WTC11 (cell line): ENCODE data around the gene LRRC72. TPM values are rescaled to one million over a fixed set of nuclear protein-coding genes. Genes with fewer than 3 reads are reported as not detected.

Experiments
- ATAC-seq: fragments of 200-7000 bp; cut with Tn5 transposase; 2 replicates; pipeline ENCODE4 v1.10.0; 2021; ENCODE audit warnings: mild to moderate bottlenecking, moderate library complexity
- CTCF ChIA-PET: fragments of 300-600 bp; sonication (Branson Sonifier 250); formaldehyde crosslinking; loops from one replicate; lab custom pipeline; 2021; ENCODE audit warnings: antibody characterized with exemption; lab: Charles Lee
- POLR2A ChIA-PET: fragments of 350-600 bp; sonication (Branson Sonifier 250); formaldehyde crosslinking; loops from one replicate; lab custom pipeline; 2021; ENCODE audit warnings: antibody characterized with exemption; lab: Charles Lee
- DNase-seq: peaks from one replicate; pipeline ENCODE4 v3.0.0; 2021; ENCODE audit warnings: low spot score
- H3K27ac Mint-ChIP-seq: 2 replicates; pipeline ENCODE4 v1.8.0; 2021; ENCODE audit warnings: mixed read lengths
- H3K27me3 Mint-ChIP-seq: 2 replicates; pipeline ENCODE4 v1.8.0; 2021; ENCODE audit warnings: low read depth, mild to moderate bottlenecking, moderate library complexity, mixed read lengths
- H3K36me3 Mint-ChIP-seq: 2 replicates; pipeline ENCODE4 v1.8.0; 2021; ENCODE audit warnings: mixed read lengths
- H3K4me1 Mint-ChIP-seq: 2 replicates; pipeline ENCODE4 v1.8.0; 2022; ENCODE audit warnings: mixed read lengths
- H3K4me3 Mint-ChIP-seq: 2 replicates; pipeline ENCODE4 v1.8.0; 2021; ENCODE audit warnings: mild to moderate bottlenecking, moderate library complexity, mixed read lengths
- H3K9me3 Mint-ChIP-seq: 2 replicates; pipeline ENCODE4 v1.8.0; 2021; ENCODE audit warnings: mixed read lengths
- AFF4 ChIP-seq: sonication (generic); formaldehyde crosslinking; IDR thresholded peaks from 2 replicates; pipeline ENCODE4 v1.8.1; 2023; ENCODE audit warnings: mild to moderate bottlenecking, missing genetic modification reagents, borderline replicate concordance
- ATF1 ChIP-seq: sonication (generic); formaldehyde crosslinking; IDR thresholded peaks from 2 replicates; pipeline ENCODE4 v1.8.1; 2023; ENCODE audit warnings: mild to moderate bottlenecking, moderate library complexity, missing genetic modification reagents
- ATF3 ChIP-seq: sonication (generic); formaldehyde crosslinking; conservative IDR thresholded peaks from 2 replicates; pipeline ENCODE4 v1.8.1; 2022; ENCODE audit warnings: mild to moderate bottlenecking, missing genetic modification reagents
- FOXK1 ChIP-seq: sonication (generic); formaldehyde crosslinking; IDR thresholded peaks from 2 replicates; pipeline ENCODE4 v1.8.0; 2022; ENCODE audit warnings: mild to moderate bottlenecking, moderate library complexity, missing genetic modification reagents
- FOXP1 ChIP-seq: sonication (generic); formaldehyde crosslinking; IDR thresholded peaks from 2 replicates; pipeline ENCODE4 v1.8.0; 2022; ENCODE audit warnings: missing genetic modification reagents, mild to moderate bottlenecking, moderate library complexity, borderline replicate concordance
- KAT7 ChIP-seq: sonication (generic); formaldehyde crosslinking; IDR thresholded peaks from 2 replicates; pipeline ENCODE4 v1.8.1; 2023; ENCODE audit warnings: missing genetic modification reagents, mild to moderate bottlenecking, borderline replicate concordance
- NFYB ChIP-seq: sonication (generic); formaldehyde crosslinking; conservative IDR thresholded peaks from 2 replicates; pipeline ENCODE4 v1.8.0; 2022; ENCODE audit warnings: low read depth, missing genetic modification reagents
- NR1H2 ChIP-seq: sonication (generic); formaldehyde crosslinking; IDR thresholded peaks from 2 replicates; pipeline ENCODE4 v1.9.0; 2021; ENCODE audit warnings: mild to moderate bottlenecking, moderate library complexity, missing genetic modification reagents
- RORB ChIP-seq: fragments of 250-450 bp; sonication (Bioruptor Pico); IDR thresholded peaks from 2 replicates; pipeline ENCODE4 v1.9.0; 2021; ENCODE audit warnings: mild to moderate bottlenecking
- SP1 ChIP-seq: sonication (generic); formaldehyde crosslinking; conservative IDR thresholded peaks from 2 replicates; pipeline ENCODE4 v1.8.1; 2022; ENCODE audit warnings: missing genetic modification reagents
- TCF7 ChIP-seq: sonication (generic); formaldehyde crosslinking; IDR thresholded peaks from 2 replicates; pipeline ENCODE4 v1.8.0; 2022; ENCODE audit warnings: mild to moderate bottlenecking, low read depth, missing genetic modification reagents, moderate library complexity
- TEAD4 ChIP-seq: sonication (generic); formaldehyde crosslinking; IDR thresholded peaks from 2 replicates; pipeline ENCODE4 v1.8.0; 2022; ENCODE audit warnings: mild to moderate bottlenecking, missing genetic modification reagents
- ZBTB43 ChIP-seq: sonication (generic); formaldehyde crosslinking; IDR thresholded peaks from 2 replicates; pipeline ENCODE4 v1.8.1; 2023; ENCODE audit warnings: mild to moderate bottlenecking, missing genetic modification reagents
- ZNF138 ChIP-seq: sonication (generic); formaldehyde crosslinking; conservative IDR thresholded peaks from 2 replicates; pipeline ENCODE4 v1.8.1; 2022; ENCODE audit warnings: mild to moderate bottlenecking, moderate library complexity, missing genetic modification reagents
- ZNF317 ChIP-seq: sonication (generic); formaldehyde crosslinking; IDR thresholded peaks from 2 replicates; pipeline ENCODE4 v1.8.1; 2023; ENCODE audit warnings: low read depth, mild to moderate bottlenecking, moderate library complexity, missing genetic modification reagents, borderline replicate concordance
- ZNF671 ChIP-seq: fragments of 250-450 bp; sonication (Bioruptor Pico); IDR thresholded peaks from 2 replicates; pipeline ENCODE4 v1.8.0; 2021; ENCODE audit warnings: mild to moderate bottlenecking
- total RNA-seq: library from RNA; stranded (reverse); gene quantifications from 3 replicates; pipeline ENCODE4 v1.2.3, GENCODE V29; 2021
- TF ChIP-seq, protein P1 (sequence below): sonication (generic); formaldehyde crosslinking; IDR thresholded peaks from 2 replicates; pipeline ENCODE4 v1.8.0; 2023; ENCODE audit warnings: missing genetic modification reagents, mild to moderate bottlenecking, borderline replicate concordance
- TF ChIP-seq, protein P2 (sequence below): sonication (generic); formaldehyde crosslinking; IDR thresholded peaks from 2 replicates; pipeline ENCODE4 v1.8.1; 2022; ENCODE audit warnings: missing genetic modification reagents, borderline replicate concordance
- TF ChIP-seq, protein P3 (sequence below): sonication (generic); formaldehyde crosslinking; IDR thresholded peaks from 2 replicates; pipeline ENCODE4 v1.8.1; 2023; ENCODE audit warnings: mild to moderate bottlenecking, missing genetic modification reagents, moderate library complexity

Gene LRRC72
- total RNA-seq, 1 experiment from 2014 or later = not detected

GRCh38 chr7:16543456-16543855, 16.8 kb downstream of the LRRC72 start:
- Mint-ChIP-seq H3K27me3 (no peaks in the 10 kb centered on the region), H3K9me3 (peaks cover 13% of the 10 kb centered on the region), H3K4me3 (no peak overlapping the region), H3K27ac (no peak overlapping the region), H3K4me1 (no peaks in the 10 kb centered on the region), H3K36me3 (no peaks in the 10 kb centered on the region)
- TF ChIP-seq, protein P1, sequence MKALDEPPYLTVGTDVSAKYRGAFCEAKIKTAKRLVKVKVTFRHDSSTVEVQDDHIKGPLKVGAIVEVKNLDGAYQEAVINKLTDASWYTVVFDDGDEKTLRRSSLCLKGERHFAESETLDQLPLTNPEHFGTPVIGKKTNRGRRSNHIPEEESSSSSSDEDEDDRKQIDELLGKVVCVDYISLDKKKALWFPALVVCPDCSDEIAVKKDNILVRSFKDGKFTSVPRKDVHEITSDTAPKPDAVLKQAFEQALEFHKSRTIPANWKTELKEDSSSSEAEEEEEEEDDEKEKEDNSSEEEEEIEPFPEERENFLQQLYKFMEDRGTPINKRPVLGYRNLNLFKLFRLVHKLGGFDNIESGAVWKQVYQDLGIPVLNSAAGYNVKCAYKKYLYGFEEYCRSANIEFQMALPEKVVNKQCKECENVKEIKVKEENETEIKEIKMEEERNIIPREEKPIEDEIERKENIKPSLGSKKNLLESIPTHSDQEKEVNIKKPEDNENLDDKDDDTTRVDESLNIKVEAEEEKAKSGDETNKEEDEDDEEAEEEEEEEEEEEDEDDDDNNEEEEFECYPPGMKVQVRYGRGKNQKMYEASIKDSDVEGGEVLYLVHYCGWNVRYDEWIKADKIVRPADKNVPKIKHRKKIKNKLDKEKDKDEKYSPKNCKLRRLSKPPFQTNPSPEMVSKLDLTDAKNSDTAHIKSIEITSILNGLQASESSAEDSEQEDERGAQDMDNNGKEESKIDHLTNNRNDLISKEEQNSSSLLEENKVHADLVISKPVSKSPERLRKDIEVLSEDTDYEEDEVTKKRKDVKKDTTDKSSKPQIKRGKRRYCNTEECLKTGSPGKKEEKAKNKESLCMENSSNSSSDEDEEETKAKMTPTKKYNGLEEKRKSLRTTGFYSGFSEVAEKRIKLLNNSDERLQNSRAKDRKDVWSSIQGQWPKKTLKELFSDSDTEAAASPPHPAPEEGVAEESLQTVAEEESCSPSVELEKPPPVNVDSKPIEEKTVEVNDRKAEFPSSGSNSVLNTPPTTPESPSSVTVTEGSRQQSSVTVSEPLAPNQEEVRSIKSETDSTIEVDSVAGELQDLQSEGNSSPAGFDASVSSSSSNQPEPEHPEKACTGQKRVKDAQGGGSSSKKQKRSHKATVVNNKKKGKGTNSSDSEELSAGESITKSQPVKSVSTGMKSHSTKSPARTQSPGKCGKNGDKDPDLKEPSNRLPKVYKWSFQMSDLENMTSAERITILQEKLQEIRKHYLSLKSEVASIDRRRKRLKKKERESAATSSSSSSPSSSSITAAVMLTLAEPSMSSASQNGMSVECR = no peak
- TF ChIP-seq NR1H2 (CRISPR knock-in tag) (no peak), NFYB (no peak), ATF3 (CRISPR knock-in tag) (no peak), KAT7 (CRISPR knock-in tag) (no peak), RORB (CRISPR knock-in tag) (no peak), ATF1 (CRISPR knock-in tag) (no peak), TEAD4 (CRISPR knock-in tag) (no peak)
- ATAC-seq (no peak), DNase-seq (no peak)
- ChIA-PET POLR2A (interaction anchor here (0.8 kb wide), 1 partner anchor 56 kb away, joined by 5 read pairs; no protein-coding TSS in a partner anchor), CTCF (interaction anchor here (1.2 kb wide), 1 partner anchor 21 kb away, joined by 5 read pairs; no protein-coding TSS in a partner anchor)

DNA sequence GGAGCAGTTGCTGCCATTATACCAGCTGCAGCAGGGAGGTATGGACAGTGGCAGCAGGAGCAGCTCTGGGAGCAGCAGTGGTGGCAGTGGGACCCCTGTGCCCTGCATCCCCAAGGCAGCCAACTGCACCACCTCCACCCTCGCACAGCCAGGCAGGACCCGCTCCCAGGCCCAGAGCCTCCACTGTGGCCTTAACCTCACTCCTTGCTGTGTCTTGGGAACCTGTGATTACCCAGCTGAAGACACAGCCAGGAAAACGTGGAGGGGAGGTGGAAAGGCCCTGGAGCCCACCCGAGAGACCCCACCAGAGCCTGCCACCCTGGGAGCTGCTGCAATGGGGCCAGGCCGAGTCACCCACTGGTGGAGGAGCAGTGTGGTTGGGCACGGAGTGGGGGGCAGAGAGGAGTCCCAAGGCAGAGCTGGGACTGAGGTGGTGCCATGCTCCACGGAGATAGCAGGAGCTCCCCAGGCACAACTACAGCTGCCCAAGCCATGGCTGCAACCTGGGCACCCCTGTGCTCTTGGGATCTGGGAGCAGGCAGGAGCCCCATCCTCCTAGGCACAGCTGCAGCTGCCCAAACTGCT, 20.4 kb downstream of the LRRC72 start:
- no peaks in the 10 kb centered on the region for H3K4me1 Mint-ChIP-seq
- no peak overlapping the region for H3K4me3 Mint-ChIP-seq
- no peaks in the 10 kb centered on the region for H3K36me3 Mint-ChIP-seq
- H3K27ac Mint-ChIP-seq = no peak overlapping the region
- 0 out of 2 replicates have a peak, but pooled peaks have one; percentile 17 for TF ChIP-seq FOXP1
- TF ChIP-seq, protein P2, sequence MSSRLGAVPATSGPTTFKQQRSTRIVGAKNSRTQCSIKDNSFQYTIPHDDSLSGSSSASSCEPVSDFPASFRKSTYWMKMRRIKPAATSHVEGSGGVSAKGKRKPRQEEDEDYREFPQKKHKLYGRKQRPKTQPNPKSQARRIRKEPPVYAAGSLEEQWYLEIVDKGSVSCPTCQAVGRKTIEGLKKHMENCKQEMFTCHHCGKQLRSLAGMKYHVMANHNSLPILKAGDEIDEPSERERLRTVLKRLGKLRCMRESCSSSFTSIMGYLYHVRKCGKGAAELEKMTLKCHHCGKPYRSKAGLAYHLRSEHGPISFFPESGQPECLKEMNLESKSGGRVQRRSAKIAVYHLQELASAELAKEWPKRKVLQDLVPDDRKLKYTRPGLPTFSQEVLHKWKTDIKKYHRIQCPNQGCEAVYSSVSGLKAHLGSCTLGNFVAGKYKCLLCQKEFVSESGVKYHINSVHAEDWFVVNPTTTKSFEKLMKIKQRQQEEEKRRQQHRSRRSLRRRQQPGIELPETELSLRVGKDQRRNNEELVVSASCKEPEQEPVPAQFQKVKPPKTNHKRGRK (CRISPR knock-in tag) = no peak
- no peak for TF ChIP-seq SP1 (CRISPR knock-in tag)
- no peak for TF ChIP-seq ZNF671 (CRISPR knock-in tag)
- no peak for TF ChIP-seq TCF7 (CRISPR knock-in tag)
- no peak for TF ChIP-seq ZNF317 (CRISPR knock-in tag)
- no peak for TF ChIP-seq FOXK1 (CRISPR knock-in tag)
- TF ChIP-seq, protein P3, sequence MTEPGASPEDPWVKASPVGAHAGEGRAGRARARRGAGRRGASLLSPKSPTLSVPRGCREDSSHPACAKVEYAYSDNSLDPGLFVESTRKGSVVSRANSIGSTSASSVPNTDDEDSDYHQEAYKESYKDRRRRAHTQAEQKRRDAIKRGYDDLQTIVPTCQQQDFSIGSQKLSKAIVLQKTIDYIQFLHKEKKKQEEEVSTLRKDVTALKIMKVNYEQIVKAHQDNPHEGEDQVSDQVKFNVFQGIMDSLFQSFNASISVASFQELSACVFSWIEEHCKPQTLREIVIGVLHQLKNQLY (CRISPR knock-in tag) = no peak
- DNase-seq (no peak), ATAC-seq (no peak)
- H3K9me3 Mint-ChIP-seq = no peaks in the 10 kb centered on the region
- no peaks in the 10 kb centered on the region for H3K27me3 Mint-ChIP-seq
- POLR2A ChIA-PET = no interaction called here
- CTCF ChIA-PET = interaction anchor here (1.7 to 1.8 kb wide), 2 partner anchors 15 to 18 kb away, joined by 4 to 8 read pairs; no protein-coding TSS in a partner anchor

GRCh38 chr7:16548428-16548827, 21.8 kb downstream of the LRRC72 start:
- H3K9me3 Mint-ChIP-seq = no peaks in the 10 kb centered on the region
- H3K27ac Mint-ChIP-seq = no peak overlapping the region
- POLR2A ChIA-PET = no interaction called here
- no peak for ATAC-seq
- no peak overlapping the region for H3K4me3 Mint-ChIP-seq
- H3K27me3 Mint-ChIP-seq = no peaks in the 10 kb centered on the region
- no peaks in the 10 kb centered on the region for H3K36me3 Mint-ChIP-seq
- H3K4me1 Mint-ChIP-seq = no peaks in the 10 kb centered on the region
- no peak for DNase-seq
- CTCF ChIA-PET = interaction anchor here (1.8 kb wide), 1 partner anchor 14 kb away, joined by 4 read pairs; no protein-coding TSS in a partner anchor
- TF ChIP-seq ZNF138 (no peak), NR1H2 (CRISPR knock-in tag) (no peak), ATF3 (CRISPR knock-in tag) (no peak), AFF4 (no peak), KAT7 (CRISPR knock-in tag) (no peak), ZBTB43 (CRISPR knock-in tag) (no peak)
